GM10248 (cell line): ENCODE measurements around the gene MCM5.

Experiments
- CTCF ChIA-PET: fragments of 300-600 bp; sonication (Branson Sonifier 250); formaldehyde crosslinking; extraction: SDS; loops from one replicate; lab custom pipeline; 2021; ENCODE audit warnings: antibody characterized with exemption; lab: Yijun Ruan, JAX
- POLR2A ChIA-PET: fragments of 350-650 bp; sonication (Branson Sonifier 250); formaldehyde crosslinking; extraction: SDS; loops from one replicate; lab custom pipeline; 2020; ENCODE audit warnings: antibody characterized with exemption; lab: Yijun Ruan, JAX
- DNase-seq: peaks from one replicate; pipeline ENCODE4 v3.0.0; 2012; ENCODE audit errors: extremely low spot score
- TF ChIP-seq, protein P1 (sequence below): IDR thresholded peaks from 2 replicates; pipeline ENCODE4 v1.5.1; 2012; ENCODE audit warnings: mild to moderate bottlenecking, low read depth; ENCODE audit errors: extremely low read depth, missing control alignments, control extremely low read depth

The MCM5 gene

DNA sequence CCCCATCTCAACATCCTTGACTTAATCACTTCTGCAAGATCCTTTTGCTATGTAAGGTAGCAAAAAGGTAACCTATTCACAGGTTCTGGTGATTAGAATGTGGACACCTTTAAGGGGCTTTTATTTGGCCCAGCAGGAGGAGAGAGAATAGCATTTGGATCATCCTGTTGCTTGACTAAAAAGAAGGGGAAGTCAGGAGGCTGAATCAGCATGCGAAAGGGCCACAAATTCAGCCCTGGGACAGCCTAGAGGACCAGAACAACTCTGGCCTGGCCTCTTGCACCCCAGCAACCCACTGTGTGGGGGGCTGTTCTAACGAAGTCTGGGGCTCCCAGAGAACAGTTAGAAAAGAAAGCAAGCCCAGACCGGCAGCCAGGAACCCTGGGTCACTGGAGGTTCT is 22.2 kb upstream of the MCM5 start:
- POLR2A ChIA-PET = no interaction called here
- CTCF ChIA-PET = no interaction called here
- TF ChIP-seq, protein P1, sequence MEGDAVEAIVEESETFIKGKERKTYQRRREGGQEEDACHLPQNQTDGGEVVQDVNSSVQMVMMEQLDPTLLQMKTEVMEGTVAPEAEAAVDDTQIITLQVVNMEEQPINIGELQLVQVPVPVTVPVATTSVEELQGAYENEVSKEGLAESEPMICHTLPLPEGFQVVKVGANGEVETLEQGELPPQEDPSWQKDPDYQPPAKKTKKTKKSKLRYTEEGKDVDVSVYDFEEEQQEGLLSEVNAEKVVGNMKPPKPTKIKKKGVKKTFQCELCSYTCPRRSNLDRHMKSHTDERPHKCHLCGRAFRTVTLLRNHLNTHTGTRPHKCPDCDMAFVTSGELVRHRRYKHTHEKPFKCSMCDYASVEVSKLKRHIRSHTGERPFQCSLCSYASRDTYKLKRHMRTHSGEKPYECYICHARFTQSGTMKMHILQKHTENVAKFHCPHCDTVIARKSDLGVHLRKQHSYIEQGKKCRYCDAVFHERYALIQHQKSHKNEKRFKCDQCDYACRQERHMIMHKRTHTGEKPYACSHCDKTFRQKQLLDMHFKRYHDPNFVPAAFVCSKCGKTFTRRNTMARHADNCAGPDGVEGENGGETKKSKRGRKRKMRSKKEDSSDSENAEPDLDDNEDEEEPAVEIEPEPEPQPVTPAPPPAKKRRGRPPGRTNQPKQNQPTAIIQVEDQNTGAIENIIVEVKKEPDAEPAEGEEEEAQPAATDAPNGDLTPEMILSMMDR = no peak
- no peak for DNase-seq

DNA sequence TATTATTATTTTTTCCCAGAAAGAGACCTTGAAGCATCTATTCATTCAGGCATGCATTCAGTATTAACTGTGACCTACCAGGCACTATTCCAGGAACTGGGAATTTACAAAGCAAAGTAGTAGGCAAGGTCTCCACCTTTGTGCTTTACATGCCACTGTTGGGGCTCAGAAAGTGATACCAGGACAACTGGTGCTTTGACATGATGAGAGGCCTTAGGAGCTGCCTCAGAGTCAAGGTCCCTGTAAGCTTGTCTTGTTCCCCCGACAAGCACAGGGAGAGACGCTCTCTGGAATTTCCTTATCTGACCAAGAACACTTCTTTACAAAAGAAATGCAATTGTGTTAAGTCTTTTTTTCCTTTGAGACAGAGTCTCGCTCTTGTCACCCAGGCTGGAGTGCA is 21.3 kb upstream of the MCM5 start:
- ChIA-PET CTCF (no interaction called here), POLR2A (no interaction called here)
- TF ChIP-seq, protein P1 = no peak
- no peak for DNase-seq

DNA sequence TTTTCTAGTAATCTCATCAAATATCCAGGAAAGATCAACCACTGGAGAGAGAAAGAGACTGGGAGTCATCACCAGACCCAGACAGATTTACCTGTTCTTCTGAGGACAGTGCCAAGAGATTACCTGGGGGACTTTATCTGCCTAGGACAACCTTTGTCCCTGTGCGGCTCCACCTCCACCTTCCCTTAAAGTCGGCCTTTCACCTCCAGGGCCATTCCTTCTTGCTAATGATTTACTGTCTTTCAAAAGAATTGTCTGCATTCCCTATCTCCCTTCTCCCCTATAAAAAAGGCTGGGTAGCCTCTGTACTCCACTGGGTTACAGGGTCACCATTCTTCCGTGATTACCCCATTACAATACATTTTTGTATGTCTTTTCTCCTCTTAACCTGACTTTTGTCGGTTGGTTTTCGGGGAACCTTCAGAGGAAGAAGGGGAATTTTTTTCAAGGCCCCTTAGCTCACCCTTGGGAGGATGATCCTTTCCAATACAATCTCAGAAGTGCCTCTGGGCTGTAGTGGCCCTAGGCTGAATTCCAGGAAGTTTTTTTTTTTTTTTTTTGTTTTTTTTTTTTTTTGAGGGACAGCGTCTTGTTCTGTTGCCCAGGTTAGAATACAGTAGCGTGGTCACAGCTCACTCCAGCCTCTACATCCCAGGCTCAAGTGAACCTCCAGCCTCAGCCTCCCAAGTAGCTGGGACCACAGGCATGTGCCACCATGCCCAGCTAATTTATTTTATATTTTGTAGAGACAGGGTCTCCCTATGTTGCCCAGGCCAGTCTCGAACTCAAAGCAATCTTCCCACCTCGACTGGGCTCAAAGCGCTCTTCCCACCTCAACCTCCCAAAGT is 20.6 kb upstream of the MCM5 start:
- TF ChIP-seq, protein P1 = no peak
- DNase-seq = no peak
- CTCF ChIA-PET = interaction anchor here (0.7 to 1.4 kb wide), 2 partner anchors 28 to 31 kb away, joined by 3 to 4 read pairs; no protein-coding TSS in a partner anchor
- POLR2A ChIA-PET = interaction anchor here (0.6 to 1.3 kb wide), 2 partner anchors 32 to 1458 kb away, joined by 3 to 5 read pairs; no protein-coding TSS in a partner anchor

GRCh38 chr22:35380013-35380412 is 19.9 kb upstream of the MCM5 start:
- DNase-seq = no peak
- CTCF ChIA-PET = interaction anchor here (1.4 kb wide), 1 partner anchor 29 kb away, joined by 4 read pairs; no protein-coding TSS in a partner anchor
- TF ChIP-seq, protein P1 = no peak
- POLR2A ChIA-PET = interaction anchor here (1.3 kb wide), 1 partner anchor 31 kb away, joined by 3 read pairs; no protein-coding TSS in a partner anchor

GRCh38 chr22:35380537-35381423 is 19.2 kb upstream of the MCM5 start, which contains the start of gene HMOX1:
TSS of gene HMOX1 (plus strand) at chr22:35381096. CDS start at chr22:35381174, 78 bp downstream.
- TF ChIP-seq, protein P1 = peak; percentile 39
- ChIA-PET CTCF (interaction anchor here (1.0 to 1.4 kb wide), 2 partner anchors 17 to 30 kb away, joined by 3 to 4 read pairs; no protein-coding TSS in a partner anchor), POLR2A (interaction anchor here (1.3 kb wide), 1 partner anchor 30 kb away, joined by 3 read pairs; no protein-coding TSS in a partner anchor)
- DNase-seq = peak; percentile 90
